Astrocyte of the hippocampus (primary cell): ENCODE data around the gene RBMX2.
"Not testable (repeated sequence)": the region's sequence is repeated elsewhere in the genome, so short reads cannot be mapped to it uniquely, and the experiment has no call there.

Source experiments
- DNase-seq: peaks from one replicate; pipeline ENCODE4 v3.0.0; 2011; ENCODE audit warnings: low read depth, low spot score

The RBMX2 gene

GRCh38 chrX:130401415-130402207 is at the start of gene RBMX2:
TSS of gene RBMX2 (plus strand) at chrX:130401987. CDS start at chrX:130402033, 46 bp downstream.
- peak; percentile 84 for DNase-seq

- DNase-seq = not testable (repeated sequence)
Measured at GRCh38 chrX:130352050-130352449, 49.7 kb upstream of the RBMX2 start.

GRCh38 chrX:130376077-130376476 is 25.7 kb upstream of the RBMX2 start:
- DNase-seq = no peak

GRCh38 chrX:130378024-130378669 is 23.6 kb upstream of the RBMX2 start:
- DNase-seq = no peak

GRCh38 chrX:130385520-130385919 is 16.3 kb upstream of the RBMX2 start, which contains the start of gene GPR119:
TSS of gene GPR119 (minus strand) at chrX:130385674. CDS start at chrX:130385447, 227 bp downstream.
- DNase-seq = no peak

GRCh38 chrX:130386408-130386808 is 15.4 kb upstream of the RBMX2 start:
- no peak for DNase-seq

GRCh38 chrX:130393451-130394074 is 8.2 kb upstream of the RBMX2 start:
- DNase-seq = peak; percentile 62

- no peak for DNase-seq
Measured at GRCh38 chrX:130395341-130395740, 6.4 kb upstream of the RBMX2 start.

GRCh38 chrX:130402208-130402684 is 459 bp downstream of the RBMX2 start:
- no peak for DNase-seq

- no peak for DNase-seq
Measured at GRCh38 chrX:130413415-130413814, 11.6 kb downstream of the RBMX2 start.

GRCh38 chrX:130414800-130415199 is 13.0 kb downstream of the RBMX2 start:
- no peak for DNase-seq

- DNase-seq = no peak
Measured at GRCh38 chrX:130415201-130415600, 13.4 kb downstream of the RBMX2 start.

GRCh38 chrX:130416785-130417184 is 15.0 kb downstream of the RBMX2 start:
- DNase-seq = no peak

GRCh38 chrX:130418066-130418465 is 16.3 kb downstream of the RBMX2 start:
- DNase-seq = no peak

GRCh38 chrX:130418740-130419139 is 17.0 kb downstream of the RBMX2 start:
- no peak for DNase-seq

GRCh38 chrX:130419263-130419662 is 17.5 kb downstream of the RBMX2 start:
- no peak for DNase-seq

GRCh38 chrX:130426531-130426930 is 24.7 kb downstream of the RBMX2 start:
- DNase-seq = no peak

- DNase-seq = not testable (repeated sequence)
Measured at GRCh38 chrX:130429236-130429635, 27.4 kb downstream of the RBMX2 start.

- no peak for DNase-seq
Measured at GRCh38 chrX:130435937-130436336, 34.1 kb downstream of the RBMX2 start.

- DNase-seq = not testable (repeated sequence)
Measured at GRCh38 chrX:130437996-130438395, 36.2 kb downstream of the RBMX2 start.

- DNase-seq = no peak
Measured at GRCh38 chrX:130443875-130444274, 42.1 kb downstream of the RBMX2 start.

GRCh38 chrX:130444641-130445336 is 43.0 kb downstream of the RBMX2 start:
- no peak for DNase-seq
